DND-41 (cell line): Measurements from ENCODE around the gene TP73.

ENCODE experiments used
- ATAC-seq: fragments of 200-7000 bp; cut with Tn5 transposase; 3 replicates; pipeline ENCODE4 v1.9.1; 2021; ENCODE audit warnings: low read depth; ENCODE audit not compliant: insufficient read depth
- DNase-seq: peaks from one replicate; pipeline ENCODE4 v3.0.0-alpha.2; 2020
- H2AFZ ChIP-seq: 2 replicates; pipeline ENCODE4 v1.6.0; 2012; ENCODE audit warnings: low read depth, low read length
- H3K27ac ChIP-seq: 2 replicates; pipeline ENCODE4 v1.5.1; 2012; ENCODE audit warnings: low read length, inconsistent platforms
- H3K27me3 ChIP-seq: fragments of 200-600 bp; sonication (generic); 2 replicates; pipeline ENCODE4 v1.6.0; 2012; ENCODE audit warnings: low read length, mild to moderate bottlenecking, inconsistent platforms; ENCODE audit not compliant: insufficient read depth, poor library complexity
- H3K36me3 ChIP-seq: 2 replicates; pipeline ENCODE4 v1.5.1; 2012; ENCODE audit warnings: low read length, inconsistent platforms; ENCODE audit not compliant: insufficient read depth
- H3K4me1 ChIP-seq: 2 replicates; pipeline ENCODE4 v1.5.1; 2012; ENCODE audit warnings: mild to moderate bottlenecking, low read length; ENCODE audit not compliant: insufficient read depth
- H3K4me2 ChIP-seq: 2 replicates; pipeline ENCODE4 v1.6.0; 2012; ENCODE audit warnings: mild to moderate bottlenecking, moderate library complexity, low read length, inconsistent platforms; ENCODE audit not compliant: insufficient read depth
- H3K4me3 ChIP-seq, 2 experiments: fragments of 200-600 bp in 1 of 2; shearing (Covaris generic) in 1 of 2; 2 replicates each; pipeline ENCODE4 v1.5.1; 2012 to 2016; ENCODE audit warnings: inconsistent platforms in 2 of 2, low read length in 2 of 2, mild to moderate bottlenecking in 2 of 2, low read depth in 1 of 2, moderate library complexity in 1 of 2
- H3K79me2 ChIP-seq: 2 replicates; pipeline ENCODE4 v1.6.0; 2012; ENCODE audit warnings: low read length, inconsistent platforms; ENCODE audit not compliant: insufficient read depth
- H3K9ac ChIP-seq: 2 replicates; pipeline ENCODE4 v1.6.0; 2012; ENCODE audit warnings: low read depth, mild to moderate bottlenecking, inconsistent platforms, low read length, moderate library complexity
- H3K9me3 ChIP-seq: 2 replicates; pipeline ENCODE4 v1.5.1; 2012; ENCODE audit warnings: low read length, moderate library complexity, mild to moderate bottlenecking, inconsistent platforms; ENCODE audit not compliant: insufficient read depth, severe bottlenecking
- H4K20me1 ChIP-seq: 2 replicates; pipeline ENCODE4 v1.6.0; 2012; ENCODE audit warnings: low read length; ENCODE audit not compliant: insufficient read depth
- EZH2 ChIP-seq: IDR thresholded peaks from 3 replicates; pipeline ENCODE4 v1.6.1; 2012; ENCODE audit warnings: borderline replicate concordance, low read depth, mild to moderate bottlenecking, moderate library complexity, low read length, inconsistent platforms; ENCODE audit not compliant: severe bottlenecking
- TF ChIP-seq, protein P1 (sequence below): IDR thresholded peaks from 2 replicates; pipeline ENCODE4 v1.5.1; 2012; ENCODE audit warnings: borderline replicate concordance, low read length, moderate library complexity, mild to moderate bottlenecking; ENCODE audit not compliant: poor library complexity, severe bottlenecking; ENCODE audit errors: extremely low read depth

Gene TP73

DNA sequence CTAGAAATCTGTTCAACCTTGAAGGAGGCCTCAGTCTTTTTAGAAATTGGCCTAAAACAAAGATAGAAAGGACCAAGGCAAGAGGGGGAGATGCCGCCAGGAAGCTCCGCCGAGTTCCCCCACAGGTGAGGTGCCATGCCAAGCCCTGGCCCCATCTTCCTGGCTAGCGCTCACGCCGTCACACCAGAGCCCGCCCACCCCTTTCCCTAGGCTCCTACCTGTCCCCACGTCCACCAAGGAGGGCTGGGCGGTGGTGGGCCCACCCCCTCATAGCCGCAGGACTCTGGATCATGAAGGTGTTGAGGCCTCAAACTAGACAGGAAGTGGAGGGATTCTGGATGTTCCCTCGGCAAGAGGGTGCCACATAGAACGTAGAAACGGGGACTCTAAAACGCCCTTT lies 84.4 kb downstream of the TP73 start:
- H3K9ac ChIP-seq: no peak overlapping the region
- TF ChIP-seq EZH2: no peak
- TF ChIP-seq, protein P1, sequence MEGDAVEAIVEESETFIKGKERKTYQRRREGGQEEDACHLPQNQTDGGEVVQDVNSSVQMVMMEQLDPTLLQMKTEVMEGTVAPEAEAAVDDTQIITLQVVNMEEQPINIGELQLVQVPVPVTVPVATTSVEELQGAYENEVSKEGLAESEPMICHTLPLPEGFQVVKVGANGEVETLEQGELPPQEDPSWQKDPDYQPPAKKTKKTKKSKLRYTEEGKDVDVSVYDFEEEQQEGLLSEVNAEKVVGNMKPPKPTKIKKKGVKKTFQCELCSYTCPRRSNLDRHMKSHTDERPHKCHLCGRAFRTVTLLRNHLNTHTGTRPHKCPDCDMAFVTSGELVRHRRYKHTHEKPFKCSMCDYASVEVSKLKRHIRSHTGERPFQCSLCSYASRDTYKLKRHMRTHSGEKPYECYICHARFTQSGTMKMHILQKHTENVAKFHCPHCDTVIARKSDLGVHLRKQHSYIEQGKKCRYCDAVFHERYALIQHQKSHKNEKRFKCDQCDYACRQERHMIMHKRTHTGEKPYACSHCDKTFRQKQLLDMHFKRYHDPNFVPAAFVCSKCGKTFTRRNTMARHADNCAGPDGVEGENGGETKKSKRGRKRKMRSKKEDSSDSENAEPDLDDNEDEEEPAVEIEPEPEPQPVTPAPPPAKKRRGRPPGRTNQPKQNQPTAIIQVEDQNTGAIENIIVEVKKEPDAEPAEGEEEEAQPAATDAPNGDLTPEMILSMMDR: no peak
- no peaks in the 10 kb centered on the region for H3K79me2 ChIP-seq
- H3K4me2 ChIP-seq: no peak overlapping the region
- DNase-seq: no peak
- H2AFZ ChIP-seq: no peak overlapping the region
- no peaks in the 10 kb centered on the region for H3K9me3 ChIP-seq
- peaks cover 7% of the 10 kb centered on the region; the same call in 1 of the 2 replicates for H4K20me1 ChIP-seq
- no peak overlapping the region for H3K4me3 ChIP-seq
- H3K36me3 ChIP-seq: peaks cover 28% of the 10 kb centered on the region
- no peak overlapping the region for H3K27ac ChIP-seq
- ATAC-seq: no peak
- no peaks in the 10 kb centered on the region for H3K27me3 ChIP-seq
- no peaks in the 10 kb centered on the region for H3K4me1 ChIP-seq

DNA sequence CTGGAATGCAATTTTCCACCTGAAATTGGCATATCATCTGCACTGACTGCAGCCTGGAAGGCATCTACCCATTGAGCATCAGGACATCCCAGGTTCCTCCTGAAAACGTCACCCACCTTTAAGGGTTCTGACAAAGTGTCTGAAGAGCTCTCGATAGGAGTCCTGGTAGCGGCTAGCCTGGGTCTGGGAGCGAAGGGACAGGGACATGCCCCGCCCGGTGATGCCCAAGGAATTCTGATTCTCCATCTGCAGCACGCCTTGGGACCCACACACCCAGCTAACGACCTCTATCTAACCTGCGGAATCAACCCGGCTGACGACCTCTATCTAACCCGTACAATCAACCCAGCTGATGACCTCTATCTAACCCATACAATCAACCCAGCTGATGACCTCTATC lies 86.6 kb downstream of the TP73 start:
- TF ChIP-seq EZH2: no peak
- TF ChIP-seq, protein P1: no peak
- H3K9me3 ChIP-seq: no peaks in the 10 kb centered on the region
- no peak overlapping the region for H3K4me3 ChIP-seq
- H3K36me3 ChIP-seq: peaks cover 7% of the 10 kb centered on the region; the same call in 1 of the 2 replicates
- H3K27ac ChIP-seq: no peak overlapping the region
- H2AFZ ChIP-seq: no peak overlapping the region
- DNase-seq: no peak
- no peak overlapping the region for H3K9ac ChIP-seq
- ATAC-seq: no peak
- H3K79me2 ChIP-seq: no peaks in the 10 kb centered on the region
- H4K20me1 ChIP-seq: peaks cover 7% of the 10 kb centered on the region; the same call in 1 of the 2 replicates
- no peaks in the 10 kb centered on the region for H3K27me3 ChIP-seq
- H3K4me1 ChIP-seq: no peaks in the 10 kb centered on the region
- H3K4me2 ChIP-seq: no peak overlapping the region

DNA sequence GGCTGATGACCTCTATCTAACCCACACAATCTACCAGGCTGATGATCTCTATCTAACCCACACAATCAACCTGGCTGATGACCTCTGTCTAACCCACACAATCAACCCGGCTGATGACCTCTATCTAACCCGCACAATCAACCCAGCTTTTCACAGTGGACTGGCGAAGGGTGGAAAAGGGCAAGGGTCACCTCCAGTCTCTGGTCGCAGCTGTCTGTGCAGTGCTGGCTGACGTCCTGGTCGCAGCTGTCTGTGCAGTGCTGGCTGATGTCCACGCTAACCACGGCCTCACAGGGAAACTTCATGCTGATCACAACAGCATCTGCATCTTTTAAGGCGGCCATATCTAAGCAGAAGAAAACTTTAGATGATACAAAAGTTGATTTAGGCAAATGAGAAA lies 87.7 kb downstream of the TP73 start:
- ATAC-seq (no peak), DNase-seq (no peak)
- H3K27ac ChIP-seq: no peak overlapping the region
- H3K4me1 ChIP-seq: no peaks in the 10 kb centered on the region
- H3K27me3 ChIP-seq: no peaks in the 10 kb centered on the region
- no peak overlapping the region for H2AFZ ChIP-seq
- H3K36me3 ChIP-seq: no peaks in the 10 kb centered on the region
- TF ChIP-seq, protein P1: no peak
- TF ChIP-seq EZH2: no peak
- no peaks in the 10 kb centered on the region for H3K79me2 ChIP-seq
- no peaks in the 10 kb centered on the region for H3K9me3 ChIP-seq
- H3K4me3 ChIP-seq: no peak overlapping the region
- H3K4me2 ChIP-seq: no peak overlapping the region
- no peaks in the 10 kb centered on the region; the same call in 1 of the 2 replicates for H4K20me1 ChIP-seq
- H3K9ac ChIP-seq: no peak overlapping the region

DNA sequence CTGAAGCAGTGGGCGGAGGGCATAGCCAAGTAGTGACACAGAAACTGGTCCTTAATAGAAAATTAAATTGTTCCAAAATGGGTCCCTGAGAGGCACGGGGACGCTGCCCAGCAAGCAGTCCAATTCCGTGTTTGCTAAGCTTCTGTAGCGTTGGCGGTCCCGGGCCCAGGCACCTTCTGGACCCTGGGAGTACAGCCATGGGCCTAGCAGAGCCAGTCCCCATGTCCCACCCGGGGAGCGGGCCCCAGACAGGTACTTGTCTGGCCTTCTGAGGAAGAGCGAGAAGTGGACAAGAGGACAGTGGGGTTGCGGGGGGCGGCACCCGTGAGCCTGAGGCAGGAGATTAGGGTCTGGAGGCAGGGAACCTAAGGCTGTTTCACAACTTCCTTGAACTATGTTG lies 88.4 kb downstream of the TP73 start:
- H3K4me1 ChIP-seq: no peaks in the 10 kb centered on the region
- DNase-seq: no peak
- H2AFZ ChIP-seq: no peak overlapping the region
- H3K4me3 ChIP-seq: no peak overlapping the region
- no peaks in the 10 kb centered on the region for H3K79me2 ChIP-seq
- H3K9me3 ChIP-seq: no peaks in the 10 kb centered on the region
- TF ChIP-seq EZH2: no peak
- TF ChIP-seq, protein P1: no peak
- no peaks in the 10 kb centered on the region for H3K36me3 ChIP-seq
- no peak overlapping the region for H3K27ac ChIP-seq
- H3K4me2 ChIP-seq: no peak overlapping the region
- H3K9ac ChIP-seq: no peak overlapping the region
- H3K27me3 ChIP-seq: no peaks in the 10 kb centered on the region
- no peaks in the 10 kb centered on the region; the same call in 1 of the 2 replicates for H4K20me1 ChIP-seq
- ATAC-seq: no peak
